HG02610 (cell line): ENCODE measurements around the gene PGAP2.
A peak's percentile ranks its signal among the peaks of the same experiment; 100 is the strongest.
"Not testable (repeated sequence)": the region's sequence is repeated elsewhere in the genome, so short reads cannot be mapped to it uniquely, and the experiment has no call there.

Experiments used
- ATAC-seq: cut with Tn5 transposase; IDR thresholded peaks from one replicate; pipeline ENCODE4 v1.9.1; 2021; ENCODE audit warnings: mild to moderate bottlenecking, moderate library complexity; ENCODE audit not compliant: unreplicated experiment

PGAP2 gene

GRCh38 chr11:3854977-3855807, 46.8 kb downstream of the PGAP2 start, which contains the start of gene STIM1:
TSS of gene STIM1 (plus strand) at chr11:3855664. CDS start at chr11:3856271, 607 bp downstream.
- peak; percentile 56 for ATAC-seq

- no peak for ATAC-seq
Measured at GRCh38 chr11:3855808-3856491, 47.6 kb downstream of the PGAP2 start.

DNA sequence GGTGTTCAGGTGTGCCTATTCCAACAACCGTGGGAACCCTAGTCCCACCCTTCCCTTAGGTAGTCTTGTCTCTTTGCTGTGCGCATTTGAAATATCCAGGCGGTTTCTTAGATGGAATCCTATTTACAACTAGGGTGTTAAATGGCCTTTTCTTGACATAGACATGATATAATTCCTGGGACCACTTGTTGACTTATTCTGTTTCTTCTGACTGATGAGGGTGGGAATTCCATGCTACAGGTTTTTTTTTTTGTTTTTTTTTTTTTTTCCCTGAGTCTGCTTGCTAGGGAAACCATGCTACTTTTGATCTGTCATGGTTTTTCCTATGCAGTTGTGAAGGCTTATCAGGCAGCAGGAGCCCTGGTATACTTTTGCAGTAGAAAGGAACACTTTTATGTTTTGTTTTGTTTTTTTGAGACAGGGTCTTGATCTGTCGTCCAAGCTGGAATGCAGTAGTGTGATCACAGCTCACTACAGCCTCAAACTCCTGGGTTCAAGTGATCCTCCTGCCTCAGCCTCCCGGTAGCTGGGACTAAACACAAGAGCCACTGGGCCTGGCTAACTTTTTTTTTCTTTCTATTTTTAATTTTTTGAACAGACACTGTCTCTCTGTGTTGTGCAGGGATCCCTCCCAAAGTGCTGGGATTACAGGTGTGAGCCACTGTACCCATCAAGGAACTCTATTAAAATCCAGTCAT, 48.6 kb downstream of the PGAP2 start:
- no peak for ATAC-seq

DNA sequence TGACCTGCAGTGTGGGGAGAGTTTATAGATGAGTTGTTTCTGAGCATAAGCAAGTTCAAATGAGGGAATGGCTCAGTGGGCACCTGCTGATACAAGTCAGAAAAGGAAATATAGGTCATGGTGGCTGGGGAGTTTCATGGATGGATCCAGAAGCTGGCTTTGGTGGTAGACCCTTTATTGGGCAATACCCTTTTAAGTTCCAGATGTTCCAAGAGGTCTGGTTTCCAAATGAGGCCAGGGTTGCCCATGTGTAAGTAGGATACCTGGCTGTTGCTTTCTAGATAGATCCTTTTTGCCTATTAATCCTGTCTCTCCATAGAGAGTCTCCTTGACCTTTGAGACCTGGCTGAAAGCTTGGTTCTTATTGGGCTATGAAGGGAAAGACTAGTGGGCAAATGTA, 49.3 kb downstream of the PGAP2 start:
- no peak for ATAC-seq

DNA sequence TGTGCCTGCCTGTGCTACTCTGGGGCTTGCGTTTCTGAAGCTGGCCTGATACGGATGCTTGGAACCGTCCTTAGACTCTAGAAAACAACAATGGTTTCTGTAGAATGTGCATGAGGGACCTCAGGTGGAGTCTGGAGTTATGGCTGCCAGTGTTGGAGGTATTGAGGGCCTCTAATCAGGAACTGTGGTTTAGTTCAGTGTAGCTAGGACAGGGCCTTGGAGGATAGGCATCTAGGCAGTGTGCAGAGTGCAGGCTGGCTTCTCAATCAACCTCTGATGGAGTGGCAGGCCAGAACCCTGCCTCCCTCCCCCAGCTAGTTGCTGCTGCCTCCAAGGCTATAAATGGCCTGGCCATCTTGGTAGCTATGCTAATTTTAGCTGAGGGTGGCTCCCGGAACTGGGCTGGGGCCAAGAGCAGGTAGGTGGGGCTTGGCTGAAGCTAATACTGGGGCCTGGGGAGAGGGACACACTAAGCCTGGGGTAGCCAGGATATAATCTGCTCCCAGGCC, 51.1 kb downstream of the PGAP2 start:
- no peak for ATAC-seq

GRCh38 chr11:3860375-3860774, 52.0 kb downstream of the PGAP2 start:
- no peak for ATAC-seq

- ATAC-seq, result not testable (repeated sequence)
Measured at GRCh38 chr11:3860898-3861393, 52.6 kb downstream of the PGAP2 start.

DNA sequence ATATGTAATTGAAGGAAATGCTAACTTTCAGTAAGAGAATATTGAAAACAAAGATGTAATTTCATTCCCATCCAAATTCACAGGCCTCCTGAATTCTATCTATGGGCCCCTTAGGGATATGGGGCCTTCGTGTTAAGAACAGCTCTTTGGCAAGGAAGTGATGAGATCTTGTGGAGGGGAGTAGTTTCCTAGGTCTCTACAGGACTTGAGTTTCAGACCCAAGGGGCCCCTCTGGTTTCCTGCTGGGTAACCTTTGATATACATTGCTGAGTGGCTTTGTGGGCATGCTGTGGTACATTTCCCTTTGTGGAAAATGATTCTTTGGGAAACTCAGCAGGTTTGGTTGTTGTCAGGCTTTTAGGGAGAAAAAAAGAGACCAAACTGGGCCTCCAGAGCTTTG, 53.3 kb downstream of the PGAP2 start:
- ATAC-seq, result no peak

- ATAC-seq, result peak; percentile 38
Measured at GRCh38 chr11:3865388-3866193, 57.2 kb downstream of the PGAP2 start.

DNA sequence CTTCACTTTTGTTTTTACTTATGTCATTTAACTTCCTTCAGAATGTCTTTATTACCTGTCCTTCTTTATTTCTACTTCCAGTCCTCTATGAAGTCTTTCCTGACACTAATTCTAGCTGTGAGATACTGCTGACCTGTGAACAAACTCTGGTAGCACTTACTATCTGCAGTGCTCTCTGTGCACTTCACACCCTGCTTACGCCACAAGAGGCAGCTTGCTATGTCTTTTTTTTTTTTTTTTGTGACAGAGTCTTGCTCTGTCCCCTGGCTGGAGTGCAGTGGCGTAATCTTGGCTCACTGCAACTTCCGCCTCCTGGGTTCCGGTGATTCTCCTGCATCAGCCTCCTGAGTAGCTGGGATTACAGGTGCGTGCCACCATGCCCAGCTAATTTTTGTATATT, 57.8 kb downstream of the PGAP2 start:
- ATAC-seq, result peak; percentile 49

DNA sequence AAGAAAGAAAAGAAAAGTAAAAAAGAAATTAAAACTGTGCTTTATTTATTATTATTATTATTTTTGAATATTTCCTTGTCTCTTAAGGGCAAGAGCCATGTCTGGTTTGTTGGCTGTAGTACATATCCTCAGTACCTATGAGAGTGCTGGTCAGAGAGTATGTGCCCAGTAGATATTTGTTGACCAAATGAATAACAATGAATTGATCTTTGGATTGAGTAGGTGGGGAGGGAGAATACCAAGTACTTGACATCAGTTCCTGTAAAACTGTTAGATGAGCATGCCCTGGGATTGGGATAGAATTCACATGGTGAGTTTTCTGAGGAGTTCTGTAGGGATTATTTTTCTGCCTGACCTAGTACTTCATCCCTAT, 58.5 kb downstream of the PGAP2 start:
- ATAC-seq, result no peak

DNA sequence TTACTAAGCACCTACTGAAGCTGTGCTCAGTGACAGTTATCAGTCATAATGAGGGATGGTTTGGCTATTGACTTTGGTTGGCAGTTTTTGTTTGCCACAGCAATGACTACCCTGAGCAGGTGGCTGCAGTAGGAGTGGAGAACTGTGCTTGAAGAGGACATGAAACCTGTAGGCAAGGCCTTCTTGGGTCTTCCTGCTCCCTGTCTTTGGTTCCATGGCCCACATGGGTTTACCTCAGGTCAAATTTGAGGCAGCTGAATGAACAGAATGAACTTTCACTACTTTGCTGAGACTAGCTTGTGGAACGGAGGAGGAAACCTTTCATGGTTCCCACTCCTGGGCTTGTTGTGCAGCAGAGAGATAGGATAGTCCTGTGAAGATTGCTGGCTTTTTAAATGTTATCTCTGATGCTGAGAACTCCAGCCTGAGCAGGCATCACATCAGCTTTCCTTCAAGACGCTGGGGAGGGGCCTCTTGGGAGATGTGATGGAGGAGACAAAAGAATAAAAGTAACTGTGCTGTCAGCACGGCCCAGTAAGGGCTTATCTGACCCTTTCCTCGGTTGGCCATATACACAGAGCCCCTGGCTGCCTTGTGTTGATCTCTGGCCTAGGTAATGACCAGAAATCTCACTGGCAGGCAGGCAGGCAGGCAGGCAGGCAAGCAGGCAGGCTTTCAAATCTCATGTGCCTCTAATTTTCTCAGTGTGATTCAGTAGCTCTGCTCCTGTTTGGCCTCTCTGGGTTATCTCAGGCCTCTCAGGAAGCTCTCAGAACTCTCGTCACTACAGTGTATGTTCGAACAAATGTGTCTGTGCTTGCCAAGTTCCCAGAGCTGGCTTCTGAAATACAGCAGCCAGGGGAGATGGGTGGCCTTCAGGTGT, 59.1 kb downstream of the PGAP2 start:
- ATAC-seq, result peak; percentile 36

DNA sequence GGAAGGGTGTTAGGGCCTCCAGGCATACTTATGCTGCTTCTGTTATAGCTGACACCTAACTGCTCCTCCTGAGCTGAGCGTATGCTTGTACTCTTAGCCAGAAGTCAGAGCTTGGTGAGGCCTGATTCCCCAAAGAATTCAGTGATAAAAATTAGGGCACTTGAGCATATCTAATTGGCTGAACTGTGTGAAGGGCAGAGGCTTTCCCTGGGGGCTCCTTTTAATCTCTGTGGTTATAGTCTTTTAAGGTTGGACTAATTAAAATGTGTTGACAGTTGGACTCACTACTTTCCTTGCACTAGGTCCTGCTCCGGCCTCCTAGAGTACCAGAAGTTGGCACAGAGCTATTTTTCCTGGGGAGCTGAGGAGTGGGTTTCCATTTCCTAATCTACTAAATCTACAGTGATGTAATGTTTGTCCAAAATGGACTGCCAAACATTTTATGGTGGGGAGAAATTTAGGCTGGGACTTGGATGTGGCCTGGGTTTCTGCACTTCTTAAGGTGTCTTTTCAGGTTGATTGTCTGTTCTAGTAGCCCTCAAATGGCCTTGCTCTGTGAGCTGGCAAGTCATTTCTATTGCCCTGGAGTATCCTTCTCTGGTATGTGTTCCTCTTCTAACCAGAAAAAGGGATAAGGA, 65.5 kb downstream of the PGAP2 start:
- no peak for ATAC-seq
